ENCODE measurements around the gene FAR2. TPM values are rescaled to one million over a fixed set of nuclear protein-coding genes. Genes with fewer than 3 reads are reported as not detected.
"Not testable (repeated sequence)": the region's sequence is repeated elsewhere in the genome, so short reads cannot be mapped to it uniquely, and the experiment has no call there.

The FAR2 gene
- total RNA-seq, 1 donor from 2014 or later = 3.8 TPM

DNA sequence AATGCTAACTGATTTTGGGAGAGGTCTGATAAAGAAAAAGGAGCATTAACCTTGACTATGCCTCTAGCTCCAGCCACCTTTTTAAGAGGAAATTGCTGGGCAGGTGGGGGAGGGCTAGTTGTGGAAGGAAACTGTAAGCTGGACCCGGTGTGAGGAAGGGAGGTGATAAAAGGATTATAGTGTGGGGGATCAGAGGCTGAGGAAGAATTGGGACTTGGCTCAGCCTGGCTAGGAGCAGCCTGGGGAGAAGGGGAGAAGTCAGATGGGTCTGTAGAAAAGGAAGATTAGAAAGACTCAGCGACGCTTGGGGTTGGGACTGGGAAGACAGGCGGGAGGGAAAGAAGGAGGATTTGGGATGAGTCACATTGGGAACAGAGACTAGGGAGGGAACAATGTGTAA, 10.2 kb upstream of the FAR2 start:
- DNase-seq (ENCODE audit: low spot score); H3K36me3 Mint-ChIP-seq (ENCODE audit: low read depth); H3K4me1 Mint-ChIP-seq (ENCODE audit: low read depth); H3K4me3 Mint-ChIP-seq (ENCODE audit: low read depth); H3K27ac Mint-ChIP-seq; intact Hi-C loops (cut with micrococcal nuclease): not testable (repeated sequence)
- Mint-ChIP-seq H3K9me3 (peaks cover 13% of the 10 kb centered on the region), H3K27me3 (ENCODE audit: low read depth) (peaks cover 23% of the 10 kb centered on the region)

DNA sequence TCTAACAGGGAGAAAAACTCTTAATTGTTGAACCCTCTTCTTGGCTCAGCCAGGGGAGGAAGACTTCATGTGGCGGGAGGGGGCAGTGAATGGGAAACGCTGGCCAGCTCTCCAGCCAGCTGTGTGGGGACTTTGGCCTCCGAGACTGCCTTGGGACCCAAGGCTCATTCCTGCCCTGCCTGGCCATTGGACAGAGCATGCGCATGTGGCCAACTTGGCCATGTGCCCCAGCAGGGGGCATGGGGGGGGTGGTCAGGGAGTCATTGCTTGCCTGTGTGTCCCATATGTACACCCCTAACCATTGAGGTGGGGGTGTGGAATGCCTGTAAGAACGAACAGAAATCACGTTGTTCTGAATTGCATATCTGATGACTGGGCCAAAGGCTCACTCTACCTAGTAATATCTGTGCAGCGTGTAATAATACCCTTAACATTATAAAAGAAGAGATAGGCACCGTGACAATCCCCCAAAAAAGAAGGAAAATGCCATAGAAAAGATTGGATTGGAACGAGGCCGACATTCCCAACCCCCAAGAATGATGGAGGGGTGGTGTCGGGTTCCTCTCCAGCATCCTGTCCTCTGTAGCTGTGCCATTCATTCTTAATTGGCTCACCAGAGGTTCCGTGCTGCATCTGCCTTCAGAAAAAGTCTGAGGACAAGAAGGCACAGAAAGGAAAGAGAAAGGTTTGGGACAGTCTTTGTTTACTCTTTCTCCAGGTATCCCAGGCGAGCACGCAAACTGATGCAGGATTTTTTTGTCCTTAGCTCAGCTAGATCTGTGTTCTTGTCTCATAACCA, 3.5 kb upstream of the FAR2 start:
- Mint-ChIP-seq H3K4me3 (ENCODE audit: low read depth) (no peak overlapping the region), H3K27ac (no peak overlapping the region), H3K9me3 (no peaks in the 10 kb centered on the region), H3K27me3 (ENCODE audit: low read depth) (peaks cover 59% of the 10 kb centered on the region), H3K4me1 (ENCODE audit: low read depth) (peaks cover 14% of the 10 kb centered on the region), H3K36me3 (ENCODE audit: low read depth) (no peaks in the 10 kb centered on the region)
- no peak for DNase-seq (ENCODE audit: low spot score)
- intact Hi-C loops (cut with micrococcal nuclease) = loop anchor here (5.0 kb wide), 1 partner anchor 172 kb away; no protein-coding TSS in a partner anchor

DNA sequence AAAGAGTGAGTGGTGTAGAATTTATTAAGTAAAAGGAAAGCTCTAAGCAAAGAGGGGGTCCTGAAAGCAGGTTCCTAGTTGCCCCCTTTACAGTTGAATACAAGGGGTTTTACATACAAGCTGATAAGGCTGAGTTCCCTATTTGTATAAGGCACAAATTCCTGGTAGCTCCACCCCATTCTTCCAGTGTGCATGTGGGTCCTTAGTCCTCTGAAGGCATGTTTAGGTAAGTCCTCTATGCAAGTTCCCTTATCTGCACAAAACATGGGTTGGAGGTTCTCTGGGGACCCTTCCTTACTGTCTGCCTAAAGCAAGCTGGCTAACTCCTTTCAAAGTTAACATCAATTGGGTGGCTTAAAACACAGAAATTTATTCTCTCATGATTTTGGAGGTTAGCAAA, 2.9 kb upstream of the FAR2 start:
- Mint-ChIP-seq H3K27me3 (ENCODE audit: low read depth) (peaks cover 65% of the 10 kb centered on the region), H3K4me1 (ENCODE audit: low read depth) (peaks cover 14% of the 10 kb centered on the region), H3K36me3 (ENCODE audit: low read depth) (no peaks in the 10 kb centered on the region), H3K27ac (no peak overlapping the region), H3K9me3 (no peaks in the 10 kb centered on the region), H3K4me3 (ENCODE audit: low read depth) (no peak overlapping the region)
- DNase-seq (ENCODE audit: low spot score) = no peak
- intact Hi-C loops (cut with micrococcal nuclease) = loop anchor here (5.0 kb wide), 1 partner anchor 171 kb away; no protein-coding TSS in a partner anchor

DNA sequence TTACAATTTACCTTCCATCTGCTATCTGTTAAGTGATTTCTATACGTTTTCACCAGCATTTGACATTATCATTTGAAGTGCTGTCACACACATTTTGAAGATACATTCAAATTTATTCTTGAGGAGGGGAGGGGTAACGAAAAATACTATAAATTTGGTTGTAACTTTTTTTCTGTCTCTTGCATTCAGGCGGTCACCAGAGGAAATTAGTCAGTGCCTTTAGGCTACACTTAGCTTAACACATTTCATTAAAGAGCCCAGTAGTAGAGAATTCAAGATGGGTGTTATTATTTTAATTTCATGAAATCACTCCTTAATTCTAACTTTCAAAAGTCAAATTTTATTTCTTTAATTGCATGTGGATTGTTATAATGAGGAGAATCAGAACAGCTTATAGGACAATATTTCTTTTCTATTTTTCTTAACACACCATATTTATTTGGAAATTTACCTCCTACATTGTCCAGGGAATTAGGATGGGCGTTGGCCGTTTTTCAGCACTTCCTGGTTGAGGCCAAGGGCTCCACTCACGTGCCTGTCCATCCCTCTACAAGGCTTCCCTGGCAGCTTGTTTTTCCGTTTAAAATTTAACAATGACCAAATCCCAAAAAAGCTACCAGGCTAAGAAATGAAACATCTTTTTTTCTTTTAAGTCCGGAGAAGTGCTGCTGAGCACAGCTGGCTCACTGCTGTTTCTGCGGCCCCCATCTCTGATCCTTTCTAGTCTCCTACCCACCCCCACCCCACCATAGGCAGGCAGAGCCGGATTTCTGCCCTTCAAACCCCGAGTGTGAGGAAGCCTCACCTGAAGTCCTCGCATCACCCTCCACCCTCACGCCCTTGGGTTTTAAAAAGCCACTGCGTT, 1.1 kb upstream of the FAR2 start:
- H3K27me3 Mint-ChIP-seq (ENCODE audit: low read depth) = peaks cover 68% of the 10 kb centered on the region
- peak overlapping the region; percentile 83 for H3K4me3 Mint-ChIP-seq (ENCODE audit: low read depth)
- peaks cover 14% of the 10 kb centered on the region for H3K4me1 Mint-ChIP-seq (ENCODE audit: low read depth)
- H3K9me3 Mint-ChIP-seq = no peaks in the 10 kb centered on the region
- H3K27ac Mint-ChIP-seq = no peak overlapping the region
- no peaks in the 10 kb centered on the region for H3K36me3 Mint-ChIP-seq (ENCODE audit: low read depth)
- no peak for DNase-seq (ENCODE audit: low spot score)
- intact Hi-C loops (cut with micrococcal nuclease) = loop anchor here (5.0 kb wide), 1 partner anchor 169 kb away; no protein-coding TSS in a partner anchor

DNA sequence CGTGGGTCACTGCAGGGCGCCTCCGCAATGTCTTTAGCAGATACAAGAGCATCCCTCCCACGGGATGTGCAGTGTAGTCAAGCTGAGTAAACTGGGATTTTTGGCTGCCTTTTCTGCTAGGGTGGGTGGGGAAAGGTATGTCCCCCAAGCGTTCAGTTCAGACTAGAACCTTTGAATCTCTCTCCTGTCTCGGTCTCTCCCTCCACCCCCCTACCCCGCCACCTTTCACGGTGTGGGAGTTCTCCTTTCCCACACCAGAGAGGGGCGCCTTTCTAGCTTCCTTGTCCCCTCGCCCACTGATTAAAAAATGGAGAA, 525 bp upstream of the FAR2 start:
- peak overlapping the region; percentile 56 for H3K27ac Mint-ChIP-seq
- H3K27me3 Mint-ChIP-seq (ENCODE audit: low read depth) = peaks cover 70% of the 10 kb centered on the region
- H3K4me1 Mint-ChIP-seq (ENCODE audit: low read depth) = peaks cover 19% of the 10 kb centered on the region
- no peaks in the 10 kb centered on the region for H3K36me3 Mint-ChIP-seq (ENCODE audit: low read depth)
- no peaks in the 10 kb centered on the region for H3K9me3 Mint-ChIP-seq
- no peak for DNase-seq (ENCODE audit: low spot score)
- intact Hi-C loops (cut with micrococcal nuclease) = loop anchor here (5.0 kb wide), 1 partner anchor 169 kb away; no protein-coding TSS in a partner anchor
- H3K4me3 Mint-ChIP-seq (ENCODE audit: low read depth) = peak overlapping the region; percentile 83

DNA sequence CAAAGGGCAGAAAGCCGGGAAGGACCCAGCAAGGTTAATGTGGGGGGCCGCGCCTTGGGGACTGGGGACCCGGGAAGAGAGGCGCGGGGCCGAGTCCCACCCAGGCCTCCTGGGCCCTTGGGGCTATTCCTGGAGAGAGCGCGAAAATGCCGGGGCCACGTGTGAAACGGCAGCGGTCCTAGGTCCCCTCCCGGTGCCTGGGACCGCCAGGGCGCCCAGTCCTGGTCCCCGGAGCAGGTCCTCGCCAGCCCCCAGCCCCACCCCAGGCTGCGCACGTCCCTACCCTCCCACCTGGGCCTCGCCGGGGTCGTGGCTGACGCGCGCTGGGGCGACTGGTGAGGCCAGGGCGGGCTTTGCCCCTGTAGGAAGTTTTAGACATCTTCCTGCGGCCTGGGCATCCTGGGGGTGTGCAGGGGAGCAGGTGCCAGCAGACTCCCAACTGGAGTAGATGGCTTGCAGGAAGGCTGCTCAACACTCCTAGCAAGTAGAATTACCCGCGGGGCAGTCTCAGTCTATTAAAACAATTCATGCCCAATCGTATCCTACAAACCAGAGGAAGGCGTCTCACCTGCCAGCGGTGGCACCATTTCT, 708 bp downstream of the FAR2 start:
- H3K27me3 Mint-ChIP-seq (ENCODE audit: low read depth) = peaks cover 67% of the 10 kb centered on the region
- peak overlapping the region; percentile 57 for H3K4me3 Mint-ChIP-seq (ENCODE audit: low read depth)
- intact Hi-C loops (cut with micrococcal nuclease) = loop anchor here (1.0 to 5.0 kb wide), 2 partner anchors 45 to 168 kb away; no protein-coding TSS in a partner anchor
- peaks cover 21% of the 10 kb centered on the region for H3K4me1 Mint-ChIP-seq (ENCODE audit: low read depth)
- H3K36me3 Mint-ChIP-seq (ENCODE audit: low read depth) = no peaks in the 10 kb centered on the region
- no peak overlapping the region for H3K27ac Mint-ChIP-seq
- no peaks in the 10 kb centered on the region for H3K9me3 Mint-ChIP-seq
- DNase-seq (ENCODE audit: low spot score) = no peak

DNA sequence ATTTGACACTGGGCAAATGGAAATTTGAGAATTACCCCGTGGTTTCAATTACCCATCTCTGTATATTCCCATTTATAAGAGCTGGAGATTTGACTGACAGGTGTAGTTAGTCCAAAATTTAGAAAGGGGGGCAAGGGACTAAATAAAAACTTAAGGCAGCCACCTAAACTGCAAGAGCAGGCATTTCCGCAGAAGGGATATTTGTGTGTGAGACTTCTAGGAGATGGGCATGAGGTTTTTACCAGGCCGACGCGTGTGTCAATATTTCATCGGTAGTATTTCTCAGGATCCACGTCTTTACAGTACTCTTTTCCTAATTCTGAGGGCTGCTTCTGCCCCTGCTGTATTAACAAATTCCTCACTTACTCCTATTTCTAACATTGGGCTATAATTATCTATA, 1.4 kb downstream of the FAR2 start:
- Mint-ChIP-seq H3K9me3 (no peaks in the 10 kb centered on the region), H3K27ac (no peak overlapping the region), H3K36me3 (ENCODE audit: low read depth) (no peaks in the 10 kb centered on the region), H3K4me3 (ENCODE audit: low read depth) (no peak overlapping the region), H3K4me1 (ENCODE audit: low read depth) (peaks cover 23% of the 10 kb centered on the region), H3K27me3 (ENCODE audit: low read depth) (peaks cover 61% of the 10 kb centered on the region)
- intact Hi-C loops (cut with micrococcal nuclease) = no loop called here
- DNase-seq (ENCODE audit: low spot score) = no peak

DNA sequence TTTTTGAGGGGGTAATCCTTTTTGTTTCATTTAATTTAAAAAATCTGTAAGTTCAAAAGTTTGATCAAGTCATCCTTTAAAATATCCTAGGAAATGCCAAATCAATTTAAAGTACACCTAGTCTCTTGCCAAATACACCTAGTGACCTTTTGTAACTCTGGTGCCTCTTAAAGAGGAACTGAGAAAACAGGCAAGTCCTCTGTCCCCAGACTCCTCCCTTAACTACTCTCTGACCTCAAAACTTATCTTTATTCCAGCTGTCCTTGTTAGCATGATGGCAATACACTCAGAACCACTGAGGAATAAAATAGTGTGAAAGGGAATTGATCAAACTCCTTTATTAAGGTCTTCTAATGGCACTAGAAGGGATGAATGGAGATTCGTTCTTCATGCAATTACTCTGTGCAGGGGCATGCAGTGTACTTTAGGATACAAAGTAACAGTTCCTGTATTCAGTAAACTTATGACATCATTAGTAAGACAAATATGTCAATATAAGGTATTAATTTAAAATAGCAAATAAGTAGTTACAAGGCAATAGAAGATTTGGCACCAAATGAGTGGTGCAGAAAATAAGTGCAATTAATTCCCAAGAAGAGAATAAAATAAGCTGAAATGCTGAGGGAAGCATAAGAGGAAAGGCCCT, 3.3 kb downstream of the FAR2 start:
- peaks cover 23% of the 10 kb centered on the region for H3K4me1 Mint-ChIP-seq (ENCODE audit: low read depth)
- DNase-seq (ENCODE audit: low spot score) = no peak
- H3K4me3 Mint-ChIP-seq (ENCODE audit: low read depth) = no peak overlapping the region
- no peaks in the 10 kb centered on the region for H3K36me3 Mint-ChIP-seq (ENCODE audit: low read depth)
- intact Hi-C loops (cut with micrococcal nuclease) = no loop called here
- no peaks in the 10 kb centered on the region for H3K9me3 Mint-ChIP-seq
- peaks cover 44% of the 10 kb centered on the region for H3K27me3 Mint-ChIP-seq (ENCODE audit: low read depth)
- no peak overlapping the region for H3K27ac Mint-ChIP-seq

DNA sequence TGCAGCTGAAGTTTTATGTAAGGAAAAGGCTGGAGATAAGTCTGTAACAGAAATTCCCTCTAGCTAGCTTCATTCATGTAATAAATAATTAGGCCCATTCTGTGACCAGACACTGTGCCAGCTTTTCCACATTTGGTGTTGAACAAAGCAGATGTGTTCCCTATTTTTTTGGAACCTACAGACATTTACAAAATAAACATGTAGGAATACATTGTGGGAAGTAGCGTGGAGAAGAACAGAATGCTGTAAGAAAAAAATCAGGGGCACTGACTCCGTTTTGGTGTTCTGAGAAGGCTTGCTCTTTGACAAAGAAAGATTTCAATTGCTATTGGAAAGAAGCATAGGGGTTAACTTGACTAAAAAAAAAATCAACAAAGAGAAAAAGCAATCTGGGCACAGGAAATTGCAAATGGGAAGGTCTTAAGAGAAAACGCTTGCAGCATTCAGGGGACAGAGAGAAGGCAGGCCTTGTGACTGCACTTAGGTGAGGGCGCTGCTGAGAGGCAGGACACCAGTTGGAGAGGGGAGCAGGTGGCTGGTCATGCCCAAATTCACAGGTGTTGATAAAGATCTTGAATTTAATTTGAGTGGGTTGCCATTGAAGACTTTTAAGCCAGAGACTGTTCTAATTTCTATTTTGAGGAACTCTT, 4.0 kb downstream of the FAR2 start:
- H3K36me3 Mint-ChIP-seq (ENCODE audit: low read depth) = no peaks in the 10 kb centered on the region
- no peaks in the 10 kb centered on the region for H3K9me3 Mint-ChIP-seq
- no peak for DNase-seq (ENCODE audit: low spot score)
- H3K4me3 Mint-ChIP-seq (ENCODE audit: low read depth) = no peak overlapping the region
- intact Hi-C loops (cut with micrococcal nuclease) = no loop called here
- H3K27me3 Mint-ChIP-seq (ENCODE audit: low read depth) = peaks cover 37% of the 10 kb centered on the region
- no peak overlapping the region for H3K27ac Mint-ChIP-seq
- H3K4me1 Mint-ChIP-seq (ENCODE audit: low read depth) = peaks cover 20% of the 10 kb centered on the region

DNA sequence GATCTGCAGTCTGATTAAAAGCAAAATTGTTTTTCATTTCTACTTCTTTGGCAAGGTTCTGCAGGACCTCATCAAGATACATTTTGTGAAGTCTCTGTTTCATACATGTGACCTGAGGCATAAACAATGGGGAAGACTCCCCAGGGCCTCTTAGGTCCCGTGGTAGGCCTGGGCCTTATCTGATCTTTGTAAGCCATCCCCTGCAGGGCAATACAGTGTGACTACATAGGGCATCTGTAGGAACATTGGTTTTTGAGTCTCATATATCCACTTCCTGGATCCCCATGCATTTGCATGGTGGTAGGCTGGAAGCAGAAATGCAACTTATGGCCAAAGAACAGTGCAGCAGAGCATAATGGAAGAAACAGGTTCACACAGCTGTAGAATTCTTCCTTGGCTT, 6.0 kb downstream of the FAR2 start:
- Mint-ChIP-seq H3K27ac (no peak overlapping the region), H3K9me3 (no peaks in the 10 kb centered on the region), H3K4me3 (ENCODE audit: low read depth) (no peak overlapping the region), H3K36me3 (ENCODE audit: low read depth) (no peaks in the 10 kb centered on the region), H3K27me3 (ENCODE audit: low read depth) (peaks cover 25% of the 10 kb centered on the region), H3K4me1 (ENCODE audit: low read depth) (peaks cover 15% of the 10 kb centered on the region)
- DNase-seq (ENCODE audit: low spot score) = no peak
- intact Hi-C loops (cut with micrococcal nuclease) = no loop called here

DNA sequence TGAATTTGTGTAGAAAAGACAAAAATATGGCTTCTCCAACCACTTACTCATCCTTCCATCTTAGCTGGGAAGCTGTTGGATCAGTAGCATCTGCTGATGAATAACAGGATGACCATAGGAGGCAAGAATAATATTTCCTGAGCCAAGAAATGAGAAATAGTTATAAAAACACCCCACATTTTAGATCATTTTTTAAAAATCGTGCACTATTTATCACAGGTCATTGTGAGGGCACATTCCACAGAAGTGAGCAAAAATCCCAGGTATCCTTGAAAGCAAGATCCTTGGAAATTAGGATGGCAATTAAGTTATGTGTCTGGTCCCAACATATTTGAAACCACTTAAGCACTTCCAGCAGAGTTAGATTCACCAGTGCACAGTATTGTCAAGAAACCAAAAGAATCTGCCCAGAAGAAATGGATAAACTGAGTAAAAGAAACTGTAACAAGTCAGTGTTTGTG, 8.4 kb downstream of the FAR2 start:
- intact Hi-C loops (cut with micrococcal nuclease) = no loop called here
- no peak for DNase-seq (ENCODE audit: low spot score)
- Mint-ChIP-seq H3K4me1 (ENCODE audit: low read depth) (peaks cover 18% of the 10 kb centered on the region), H3K4me3 (ENCODE audit: low read depth) (no peak overlapping the region), H3K27ac (no peak overlapping the region), H3K27me3 (ENCODE audit: low read depth) (peaks cover 6% of the 10 kb centered on the region), H3K36me3 (ENCODE audit: low read depth) (no peaks in the 10 kb centered on the region), H3K9me3 (peaks cover 7% of the 10 kb centered on the region)
